Ishikawa (cell line): ENCODE measurements around the gene MIDN.

Experiments used
- CEBPB ChIP-seq: IDR thresholded peaks from 2 replicates; pipeline ENCODE4 v1.6.1; 2012
- FOXM1 ChIP-seq: IDR thresholded peaks from 2 replicates; pipeline ENCODE4 v1.6.1; 2012; ENCODE audit warnings: low read depth, borderline replicate concordance
- YY1 ChIP-seq: IDR thresholded peaks from 2 replicates; pipeline ENCODE4 v1.6.1; 2012; ENCODE audit warnings: low read depth

GRCh38 chr19:1296078-1296477, 47.7 kb downstream of the MIDN start:
- TF ChIP-seq FOXM1 (no peak), CEBPB (no peak), YY1 (no peak)
